Measurements from ENCODE around the gene XPR1.
"Not testable (repeated sequence)": the region's sequence is repeated elsewhere in the genome, so short reads cannot be mapped to it uniquely, and the experiment has no call there.

- TF ChIP-seq, protein P1, sequence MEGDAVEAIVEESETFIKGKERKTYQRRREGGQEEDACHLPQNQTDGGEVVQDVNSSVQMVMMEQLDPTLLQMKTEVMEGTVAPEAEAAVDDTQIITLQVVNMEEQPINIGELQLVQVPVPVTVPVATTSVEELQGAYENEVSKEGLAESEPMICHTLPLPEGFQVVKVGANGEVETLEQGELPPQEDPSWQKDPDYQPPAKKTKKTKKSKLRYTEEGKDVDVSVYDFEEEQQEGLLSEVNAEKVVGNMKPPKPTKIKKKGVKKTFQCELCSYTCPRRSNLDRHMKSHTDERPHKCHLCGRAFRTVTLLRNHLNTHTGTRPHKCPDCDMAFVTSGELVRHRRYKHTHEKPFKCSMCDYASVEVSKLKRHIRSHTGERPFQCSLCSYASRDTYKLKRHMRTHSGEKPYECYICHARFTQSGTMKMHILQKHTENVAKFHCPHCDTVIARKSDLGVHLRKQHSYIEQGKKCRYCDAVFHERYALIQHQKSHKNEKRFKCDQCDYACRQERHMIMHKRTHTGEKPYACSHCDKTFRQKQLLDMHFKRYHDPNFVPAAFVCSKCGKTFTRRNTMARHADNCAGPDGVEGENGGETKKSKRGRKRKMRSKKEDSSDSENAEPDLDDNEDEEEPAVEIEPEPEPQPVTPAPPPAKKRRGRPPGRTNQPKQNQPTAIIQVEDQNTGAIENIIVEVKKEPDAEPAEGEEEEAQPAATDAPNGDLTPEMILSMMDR (IDR thresholded peaks at IDR 0.05), result not testable (repeated sequence)
- TF ChIP-seq POLR2AphosphoS5 (IDR thresholded peaks at IDR 0.05), result not testable (repeated sequence)
These were observed 159.3 kb downstream of the XPR1 start for GRCh38 chr1:180791152-180791551.

All from gastroesophageal sphincter (tissue), 3 donors.